Measurements from ENCODE around the gene FLNB.

FLNB gene

GRCh38 chr3:58144478-58145325 is 136.5 kb downstream of the FLNB start:
- Histone ChIP-seq H3K27ac (no peak overlapping the region), H3K4me3 (no peak overlapping the region)

GRCh38 chr3:58148049-58148448 is 139.8 kb downstream of the FLNB start:
- Histone ChIP-seq H3K27ac (no peak overlapping the region), H3K4me3 (no peak overlapping the region)

- Histone ChIP-seq H3K4me3 (no peak overlapping the region), H3K27ac (peak overlapping the region in 1 of 21 experiments; percentile 28)
These were observed 142.0 kb downstream of the FLNB start for GRCh38 chr3:58150130-58150809.

- Histone ChIP-seq H3K27ac (peak overlapping the region in 1 of 21 experiments; percentile 23), H3K4me3 (no peak overlapping the region)
These were observed 142.6 kb downstream of the FLNB start for GRCh38 chr3:58150810-58151199.

GRCh38 chr3:58151637-58152036 is 143.4 kb downstream of the FLNB start:
- Histone ChIP-seq H3K4me3 (no peak overlapping the region), H3K27ac (no peak overlapping the region)

GRCh38 chr3:58152225-58153015 is 144.2 kb downstream of the FLNB start:
- H3K4me3 ChIP-seq = no peak overlapping the region
- H3K27ac ChIP-seq = no peak overlapping the region

GRCh38 chr3:58153371-58153770 is 145.1 kb downstream of the FLNB start:
- H3K27ac ChIP-seq = no peak overlapping the region

GRCh38 chr3:58154626-58155449 is 146.6 kb downstream of the FLNB start:
- Histone ChIP-seq H3K27ac (no peak overlapping the region), H3K4me3 (no peak overlapping the region)

More at GRCh38 chr3:58153371-58153770, 145.1 kb downstream of the FLNB start:
- H3K4me3 ChIP-seq = no peak overlapping the region

- H3K27ac ChIP-seq = no peak overlapping the region
- no peak overlapping the region for H3K4me3 ChIP-seq
These were observed 147.6 kb downstream of the FLNB start for GRCh38 chr3:58155838-58156237.

GRCh38 chr3:58157700-58158099 is 149.5 kb downstream of the FLNB start:
- Histone ChIP-seq H3K27ac (no peak overlapping the region), H3K4me3 (no peak overlapping the region)

GRCh38 chr3:58158442-58159153 is 150.4 kb downstream of the FLNB start:
- H3K4me3 ChIP-seq = no peak overlapping the region
- no peak overlapping the region for H3K27ac ChIP-seq

GRCh38 chr3:58160399-58160798 is 152.2 kb downstream of the FLNB start:
- H3K4me3 ChIP-seq = no peak overlapping the region
- no peak overlapping the region for H3K27ac ChIP-seq

GRCh38 chr3:58161435-58162398 is 153.5 kb downstream of the FLNB start:
- Histone ChIP-seq H3K4me3 (no peak overlapping the region), H3K27ac (peak overlapping the region in 1 of 21 experiments; percentile 27)

GRCh38 chr3:58163234-58163633 is 155.0 kb downstream of the FLNB start:
- peak overlapping the region in 1 of 21 experiments; percentile 8 for H3K27ac ChIP-seq

GRCh38 chr3:58164199-58164879 is 156.1 kb downstream of the FLNB start:
- Histone ChIP-seq H3K27ac (peak overlapping the region in 2 of 21 experiments; percentile 15 to 50), H3K4me3 (no peak overlapping the region)

More at GRCh38 chr3:58163234-58163633, 155.0 kb downstream of the FLNB start:
- H3K4me3 ChIP-seq = no peak overlapping the region

GRCh38 chr3:58164906-58165821 is 156.9 kb downstream of the FLNB start:
- peak overlapping the region in 4 of 21 experiments; percentile 5 to 50 (median 18) for H3K27ac ChIP-seq
- no peak overlapping the region for H3K4me3 ChIP-seq

All from skin epidermis (tissue), 12 donors.